PFSK-1 (cell line): ENCODE results near the gene PPP3CA.

Experiments used
- POLR2AphosphoS5 ChIP-seq: IDR thresholded peaks from 2 replicates; pipeline ENCODE4 v1.6.1; 2012; ENCODE audit warnings: low read depth, mild to moderate bottlenecking, control low read depth, low read length, moderate library complexity
- SIN3A ChIP-seq: IDR thresholded peaks from 2 replicates; pipeline ENCODE4 v1.6.1; 2012; ENCODE audit warnings: mild to moderate bottlenecking, low read length, moderate library complexity, borderline replicate concordance; ENCODE audit not compliant: insufficient read depth
- TF ChIP-seq, protein P1 (sequence below), 2 experiments: IDR thresholded peaks; 2 replicates each; pipeline versions ENCODE4 v1.6.1 to v1.8.0; 2011 to 2012; ENCODE audit warnings: low read depth in 2 of 2, low read length in 2 of 2, control low read depth in 1 of 2, inconsistent platforms in 1 of 2, mild to moderate bottlenecking in 1 of 2, moderate library complexity in 1 of 2; ENCODE audit not compliant: insufficient read depth in 1 of 2

GRCh38 chr4:101288365-101289145 is 58.8 kb downstream of the PPP3CA start:
- no peak for TF ChIP-seq POLR2AphosphoS5
- TF ChIP-seq, protein P1, sequence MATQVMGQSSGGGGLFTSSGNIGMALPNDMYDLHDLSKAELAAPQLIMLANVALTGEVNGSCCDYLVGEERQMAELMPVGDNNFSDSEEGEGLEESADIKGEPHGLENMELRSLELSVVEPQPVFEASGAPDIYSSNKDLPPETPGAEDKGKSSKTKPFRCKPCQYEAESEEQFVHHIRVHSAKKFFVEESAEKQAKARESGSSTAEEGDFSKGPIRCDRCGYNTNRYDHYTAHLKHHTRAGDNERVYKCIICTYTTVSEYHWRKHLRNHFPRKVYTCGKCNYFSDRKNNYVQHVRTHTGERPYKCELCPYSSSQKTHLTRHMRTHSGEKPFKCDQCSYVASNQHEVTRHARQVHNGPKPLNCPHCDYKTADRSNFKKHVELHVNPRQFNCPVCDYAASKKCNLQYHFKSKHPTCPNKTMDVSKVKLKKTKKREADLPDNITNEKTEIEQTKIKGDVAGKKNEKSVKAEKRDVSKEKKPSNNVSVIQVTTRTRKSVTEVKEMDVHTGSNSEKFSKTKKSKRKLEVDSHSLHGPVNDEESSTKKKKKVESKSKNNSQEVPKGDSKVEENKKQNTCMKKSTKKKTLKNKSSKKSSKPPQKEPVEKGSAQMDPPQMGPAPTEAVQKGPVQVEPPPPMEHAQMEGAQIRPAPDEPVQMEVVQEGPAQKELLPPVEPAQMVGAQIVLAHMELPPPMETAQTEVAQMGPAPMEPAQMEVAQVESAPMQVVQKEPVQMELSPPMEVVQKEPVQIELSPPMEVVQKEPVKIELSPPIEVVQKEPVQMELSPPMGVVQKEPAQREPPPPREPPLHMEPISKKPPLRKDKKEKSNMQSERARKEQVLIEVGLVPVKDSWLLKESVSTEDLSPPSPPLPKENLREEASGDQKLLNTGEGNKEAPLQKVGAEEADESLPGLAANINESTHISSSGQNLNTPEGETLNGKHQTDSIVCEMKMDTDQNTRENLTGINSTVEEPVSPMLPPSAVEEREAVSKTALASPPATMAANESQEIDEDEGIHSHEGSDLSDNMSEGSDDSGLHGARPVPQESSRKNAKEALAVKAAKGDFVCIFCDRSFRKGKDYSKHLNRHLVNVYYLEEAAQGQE (IDR thresholded peaks at IDR 0.05; ENCODE audit: insufficient read depth in 1 of 2, low read depth in 2 of 2, low read length in 2 of 2) = no peak
- TF ChIP-seq SIN3A = 0 out of 2 replicates have a peak, but pooled peaks have one; percentile 11
